A549 (cell line): ENCODE results near the gene DNALI1. TPM values are rescaled to one million over a fixed set of nuclear protein-coding genes. Genes with fewer than 3 reads are reported as not detected.
A peak's percentile ranks its signal among the peaks of the same experiment; 100 is the strongest.

Source experiments
- ATAC-seq, 2 experiments: fragments of 200-7000 bp in 1 of 2; fragments of >200 bp in 1 of 2; cut with Nextera tagmentation in 1 of 2; cut with Tn5 transposase in 1 of 2; 3 replicates each; pipeline versions ENCODE4 v1.8.0 to v1.9.1; 2018 to 2020; ENCODE audit warnings: mild to moderate bottlenecking in 1 of 2, moderate library complexity in 1 of 2
- CTCF ChIA-PET: fragments of 300-600 bp; sonication (Branson Sonifier 250); formaldehyde crosslinking; extraction: SDS; loops from one replicate; lab custom pipeline; 2021; ENCODE audit warnings: antibody characterized with exemption, inconsistent platforms; lab: Yijun Ruan, JAX
- POLR2A ChIA-PET: fragments of 350-600 bp; formaldehyde crosslinking; extraction: SDS; loops from one replicate; lab custom pipeline; 2021; ENCODE audit warnings: antibody characterized with exemption, inconsistent platforms; lab: Yijun Ruan, JAX
- DNase-seq, 2 experiments: peaks; one replicate each; pipeline versions ENCODE4 v3.0.0 to v3.0.0-alpha.2; 2011 to 2016; ENCODE audit warnings: low read depth in 1 of 2, low spot score in 1 of 2
- FAIRE-seq: peaks from 2 replicates; lab custom pipeline; 2011; peaks lifted over from hg19 to GRCh38; lab: Jason Lieb, UNC
- H3K27ac ChIP-seq, 2 experiments: fragments of >200 bp; sonication (Bioruptor Twin); formaldehyde crosslinking; 3 replicates each; pipeline ENCODE4 v1.5.1; 2016 to 2017
- H3K4me1 ChIP-seq: fragments of >200 bp; sonication (Bioruptor Twin); formaldehyde crosslinking; 3 replicates; pipeline ENCODE4 v1.6.1; 2016
- H3K4me2 ChIP-seq: fragments of >200 bp; sonication (Bioruptor Twin); formaldehyde crosslinking; 3 replicates; pipeline ENCODE4 v1.6.1; 2016
- H3K4me3 ChIP-seq: fragments of >200 bp; sonication (Bioruptor Twin); formaldehyde crosslinking; 3 replicates; pipeline ENCODE4 v1.5.1; 2016
- H3K9me3 ChIP-seq: fragments of >200 bp; sonication (Bioruptor Twin); formaldehyde crosslinking; 3 replicates; pipeline ENCODE4 v1.6.1; 2016
- CHD2 ChIP-seq: fragments of 150-350 bp; IDR thresholded peaks from 2 replicates; pipeline ENCODE4 v1.6.1; 2014; ENCODE audit warnings: low read length; ENCODE audit not compliant: partially characterized antibody
- CTCF ChIP-seq: fragments of >200 bp; sonication (Bioruptor Twin); formaldehyde crosslinking; IDR thresholded peaks from 3 replicates; pipeline ENCODE4 v1.5.1; 2016
- EHMT2 ChIP-seq: fragments of 200-600 bp; sonication (generic); IDR thresholded peaks from 2 replicates; pipeline ENCODE4 v1.6.1; 2016; ENCODE audit warnings: antibody characterized with exemption, low read depth, mild to moderate bottlenecking, moderate library complexity
- FOXS1 ChIP-seq: fragments of 250-450 bp; sonication (Bioruptor Pico); IDR thresholded peaks from 2 replicates; pipeline ENCODE4 v1.5.0; 2020; ENCODE audit warnings: mild to moderate bottlenecking, moderate library complexity
- HOXA7 ChIP-seq: fragments of 250-450 bp; sonication (Bioruptor Pico); IDR thresholded peaks from 2 replicates; pipeline ENCODE4 v1.5.0; 2020; ENCODE audit warnings: mild to moderate bottlenecking, moderate library complexity
- MAZ ChIP-seq: fragments of 150-350 bp; IDR thresholded peaks from 2 replicates; pipeline ENCODE4 v1.6.1; 2014; ENCODE audit warnings: antibody characterized with exemption, low read depth, low read length, borderline replicate concordance
- PHF8 ChIP-seq: fragments of 200-600 bp; sonication (generic); IDR thresholded peaks from 2 replicates; pipeline ENCODE4 v1.6.1; 2016; ENCODE audit warnings: low read depth, mild to moderate bottlenecking, antibody characterized with exemption, moderate library complexity, borderline replicate concordance
- POLR2A ChIP-seq: IDR thresholded peaks from 2 replicates; pipeline ENCODE4 v1.6.1; 2012; ENCODE audit warnings: mild to moderate bottlenecking, low read length
- RAD21 ChIP-seq, 2 experiments: fragments of >200 bp in 1 of 2; sonication (Bioruptor Twin) in 1 of 2; formaldehyde crosslinking in 1 of 2; IDR thresholded peaks in 1 of 2; conservative IDR thresholded peaks in 1 of 2; 2 replicates in 1 of 2; 3 replicates in 1 of 2; pipeline ENCODE4 v1.6.1; 2012 to 2018; ENCODE audit warnings: inconsistent platforms in 1 of 2
- RCOR1 ChIP-seq: fragments of 150-350 bp; IDR thresholded peaks from 2 replicates; pipeline ENCODE4 v1.6.1; 2014; ENCODE audit warnings: antibody characterized with exemption, low read length, low read depth
- SMC3 ChIP-seq: fragments of >200 bp; sonication (Bioruptor Twin); formaldehyde crosslinking; IDR thresholded peaks from 3 replicates; pipeline ENCODE4 v1.6.1; 2018; ENCODE audit warnings: inconsistent platforms
- TP53 ChIP-seq: fragments of 250-450 bp; sonication (Bioruptor Pico); IDR thresholded peaks from 2 replicates; pipeline ENCODE4 v1.5.0; 2021; ENCODE audit warnings: mild to moderate bottlenecking, moderate library complexity
- WGBS: methylation state at CpG from one replicate; pipeline ENCODE4 v1.1.6; 2017; ENCODE audit errors: missing lambda C conversion rate; 5-methylcytosine and 5-hydroxymethylcytosine counted together
- polyA plus RNA-seq, 4 experiments: library from polyadenylated mRNA; depleted of rRNA in 3 of 4; stranded (reverse); fragments of >200 nt; fragmentation: RNase III in 1 of 4; extraction: RNeasy Plus Mini Kit Qiagen cat#74134 plus additional on column Dnase treatment in 1 of 4; gene quantifications; 2 replicates in 3 of 4; 3 replicates in 1 of 4; pipeline ENCODE4 v1.2.3, GENCODE V29; 2011 to 2017
- TF ChIP-seq, protein P1 (sequence below): IDR thresholded peaks from 2 replicates; pipeline ENCODE4 v1.6.1; 2012
- TF ChIP-seq, protein P2 (sequence below): fragments of 200-600 bp; sonication (generic); IDR thresholded peaks from 2 replicates; pipeline ENCODE4 v1.6.1; 2016; ENCODE audit warnings: antibody characterized with exemption, mild to moderate bottlenecking, moderate library complexity
- TF ChIP-seq, protein P3 (sequence below): fragments of 450-650 bp; IDR thresholded peaks from 2 replicates; pipeline ENCODE4 v1.6.1; 2014; ENCODE audit warnings: antibody characterized with exemption

The DNALI1 gene
- polyA plus RNA-seq, 2 of the 4 experiments (the other 2 are of a cell fraction) = not detected

DNA sequence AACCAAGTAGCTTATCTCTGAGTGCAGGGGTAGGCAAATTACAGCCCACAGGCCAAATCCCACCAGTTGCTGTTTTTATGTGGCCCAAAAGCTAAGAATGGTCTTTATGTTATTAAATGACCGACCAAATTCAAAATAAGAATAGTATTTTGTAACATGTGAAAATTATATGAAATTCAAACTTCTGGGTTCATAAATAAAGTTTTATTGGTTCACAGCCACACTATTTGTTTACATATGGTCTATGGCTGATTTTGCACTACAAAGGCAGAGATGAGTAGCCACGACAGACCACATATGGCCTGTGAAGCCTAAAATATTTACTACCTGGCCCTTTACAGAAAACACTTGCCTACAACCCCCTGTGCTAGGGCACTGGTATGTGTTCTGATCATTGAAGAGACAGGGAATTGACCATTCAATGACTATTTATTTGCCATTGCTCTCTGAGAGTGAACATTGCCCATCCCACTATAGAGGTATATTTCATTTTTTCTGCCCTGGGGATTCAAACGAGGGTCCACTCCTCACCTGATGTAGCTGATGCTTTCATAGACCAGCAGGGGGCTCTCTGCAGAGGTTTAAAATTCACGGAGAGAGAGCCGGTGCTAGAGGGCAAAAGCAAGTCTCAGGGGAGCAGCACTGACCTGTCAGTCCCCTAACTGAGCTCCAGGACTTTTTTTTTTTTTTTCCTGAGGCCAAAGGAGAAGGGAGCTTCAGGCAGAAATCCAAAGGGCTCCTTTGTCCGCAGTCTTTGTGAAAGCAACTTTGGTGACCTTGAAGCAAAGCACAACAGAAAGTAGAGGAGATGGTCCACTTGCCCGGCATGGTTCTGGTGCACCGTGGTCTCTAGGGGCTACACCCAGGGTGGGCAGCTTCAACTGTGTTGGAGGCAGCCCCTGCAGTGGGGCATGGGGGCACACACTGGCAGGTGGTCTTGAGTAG is 46.3 kb downstream of the DNALI1 start:
- no peak overlapping the region for H3K4me3 ChIP-seq
- CTCF ChIA-PET = interaction anchor here (0.6 to 11.6 kb wide), 35 partner anchors 9 to 1468 kb away, joined by 3 to 128 read pairs (median 5); partner anchors contain the start of genes CDCA8, MEAF6 and RSPO1
- TF ChIP-seq SMC3 (peak; percentile 61), RAD21 (conservative IDR thresholded peaks at IDR 0.05 in 1 of 2, IDR thresholded peaks at IDR 0.05 in 1 of 2) (peak; percentile 46 to 50; a peak in 3 of 5 replicates), HOXA7 (CRISPR knock-in tag) (no peak), CTCF (peak; percentile 68)
- TF ChIP-seq, all 56 proteins: peak for 3
- DNase-seq (peak; percentile 29 to 56), ATAC-seq (peak; percentile 82 to 90; a peak in 5 of 6 replicates), FAIRE-seq (no peak)
- POLR2A ChIA-PET = interaction anchor here (0.6 kb wide), 1 partner anchor 86 kb away, joined by 3 read pairs; no protein-coding TSS in a partner anchor
- Histone ChIP-seq H3K27ac (no peak overlapping the region), H3K9me3 (no peaks in the 10 kb centered on the region), H3K4me2 (0 out of 3 replicates have a peak overlapping the region, but pooled peaks have one; percentile 18), H3K4me1 (no peaks in the 10 kb centered on the region)
- WGBS = 16% methylated on average over 8 of the region's 8 CpGs

- ChIA-PET POLR2A (no interaction called here), CTCF (interaction anchor here (11.6 kb wide), 1 partner anchor 76 kb away, joined by 128 read pairs; no protein-coding TSS in a partner anchor)
- TF ChIP-seq POLR2A (no peak), EHMT2 (no peak), RCOR1 (no peak), CHD2 (no peak), FOXS1 (CRISPR knock-in tag) (no peak), TP53 (CRISPR knock-in tag) (no peak), PHF8 (no peak), MAZ (no peak)
- TF ChIP-seq, protein P1, sequence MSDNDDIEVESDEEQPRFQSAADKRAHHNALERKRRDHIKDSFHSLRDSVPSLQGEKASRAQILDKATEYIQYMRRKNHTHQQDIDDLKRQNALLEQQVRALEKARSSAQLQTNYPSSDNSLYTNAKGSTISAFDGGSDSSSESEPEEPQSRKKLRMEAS = no peak
- TF ChIP-seq, protein P2, sequence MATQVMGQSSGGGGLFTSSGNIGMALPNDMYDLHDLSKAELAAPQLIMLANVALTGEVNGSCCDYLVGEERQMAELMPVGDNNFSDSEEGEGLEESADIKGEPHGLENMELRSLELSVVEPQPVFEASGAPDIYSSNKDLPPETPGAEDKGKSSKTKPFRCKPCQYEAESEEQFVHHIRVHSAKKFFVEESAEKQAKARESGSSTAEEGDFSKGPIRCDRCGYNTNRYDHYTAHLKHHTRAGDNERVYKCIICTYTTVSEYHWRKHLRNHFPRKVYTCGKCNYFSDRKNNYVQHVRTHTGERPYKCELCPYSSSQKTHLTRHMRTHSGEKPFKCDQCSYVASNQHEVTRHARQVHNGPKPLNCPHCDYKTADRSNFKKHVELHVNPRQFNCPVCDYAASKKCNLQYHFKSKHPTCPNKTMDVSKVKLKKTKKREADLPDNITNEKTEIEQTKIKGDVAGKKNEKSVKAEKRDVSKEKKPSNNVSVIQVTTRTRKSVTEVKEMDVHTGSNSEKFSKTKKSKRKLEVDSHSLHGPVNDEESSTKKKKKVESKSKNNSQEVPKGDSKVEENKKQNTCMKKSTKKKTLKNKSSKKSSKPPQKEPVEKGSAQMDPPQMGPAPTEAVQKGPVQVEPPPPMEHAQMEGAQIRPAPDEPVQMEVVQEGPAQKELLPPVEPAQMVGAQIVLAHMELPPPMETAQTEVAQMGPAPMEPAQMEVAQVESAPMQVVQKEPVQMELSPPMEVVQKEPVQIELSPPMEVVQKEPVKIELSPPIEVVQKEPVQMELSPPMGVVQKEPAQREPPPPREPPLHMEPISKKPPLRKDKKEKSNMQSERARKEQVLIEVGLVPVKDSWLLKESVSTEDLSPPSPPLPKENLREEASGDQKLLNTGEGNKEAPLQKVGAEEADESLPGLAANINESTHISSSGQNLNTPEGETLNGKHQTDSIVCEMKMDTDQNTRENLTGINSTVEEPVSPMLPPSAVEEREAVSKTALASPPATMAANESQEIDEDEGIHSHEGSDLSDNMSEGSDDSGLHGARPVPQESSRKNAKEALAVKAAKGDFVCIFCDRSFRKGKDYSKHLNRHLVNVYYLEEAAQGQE = no peak
- TF ChIP-seq, protein P3, sequence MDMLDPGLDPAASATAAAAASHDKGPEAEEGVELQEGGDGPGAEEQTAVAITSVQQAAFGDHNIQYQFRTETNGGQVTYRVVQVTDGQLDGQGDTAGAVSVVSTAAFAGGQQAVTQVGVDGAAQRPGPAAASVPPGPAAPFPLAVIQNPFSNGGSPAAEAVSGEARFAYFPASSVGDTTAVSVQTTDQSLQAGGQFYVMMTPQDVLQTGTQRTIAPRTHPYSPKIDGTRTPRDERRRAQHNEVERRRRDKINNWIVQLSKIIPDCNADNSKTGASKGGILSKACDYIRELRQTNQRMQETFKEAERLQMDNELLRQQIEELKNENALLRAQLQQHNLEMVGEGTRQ = no peak
- FAIRE-seq (no peak), DNase-seq (no peak), ATAC-seq (no peak)
- H3K4me1 ChIP-seq = no peaks in the 10 kb centered on the region
- H3K9me3 ChIP-seq = no peaks in the 10 kb centered on the region
- WGBS = 66% methylated on average over 12 of the region's 12 CpGs
- H3K27ac ChIP-seq = no peak overlapping the region
- H3K4me2 ChIP-seq = no peak overlapping the region
- H3K4me3 ChIP-seq = no peak overlapping the region
Observed at GRCh38 chr1:37605061-37605650, 48.4 kb downstream of the DNALI1 start.
